Subcutaneous abdominal adipose tissue (tissue), 5 donors: ENCODE results near the gene TAL2.

Experiments
- H3K27ac ChIP-seq: one replicate; pipeline ENCODE4 v1.7.0; 2013; ENCODE audit warnings: low read depth, mild to moderate bottlenecking, inconsistent platforms, low read length, moderate library complexity
- H3K27me3 ChIP-seq, 5 donors: one replicate each; pipeline ENCODE4 v1.7.0; 2013; ENCODE audit warnings: low read length in 5 of 5, inconsistent platforms in 1 of 5; ENCODE audit not compliant: control insufficient read depth in 5 of 5, insufficient read depth in 4 of 5
- H3K36me3 ChIP-seq, 5 donors: one replicate each; pipeline ENCODE4 v1.7.0; 2013; ENCODE audit warnings: low read length in 5 of 5; ENCODE audit not compliant: control insufficient read depth in 5 of 5, insufficient read depth in 5 of 5
- H3K4me1 ChIP-seq, 5 donors: one replicate each; pipeline ENCODE4 v1.7.0; 2013; ENCODE audit warnings: low read length in 5 of 5, mild to moderate bottlenecking in 3 of 5, moderate library complexity in 1 of 5; ENCODE audit not compliant: control insufficient read depth in 5 of 5, insufficient read depth in 5 of 5
- H3K4me3 ChIP-seq, 5 donors: one replicate each; pipeline ENCODE4 v1.7.0; 2013; ENCODE audit warnings: low read length in 5 of 5, low read depth in 1 of 5
- H3K9ac ChIP-seq, 5 donors: one replicate each; pipeline ENCODE4 v1.7.0; 2013; ENCODE audit warnings: low read length in 5 of 5, mild to moderate bottlenecking in 4 of 5, moderate library complexity in 3 of 5
- H3K9me3 ChIP-seq, 5 donors: one replicate each; pipeline ENCODE4 v1.7.0; 2013; ENCODE audit warnings: low read length in 5 of 5; ENCODE audit not compliant: control insufficient read depth in 5 of 5
- donor health status: healthy.
- donor health status: healthy.
- donor health status: healthy.
- donor health status: healthy.
- donor health status: healthy.

Gene TAL2

DNA sequence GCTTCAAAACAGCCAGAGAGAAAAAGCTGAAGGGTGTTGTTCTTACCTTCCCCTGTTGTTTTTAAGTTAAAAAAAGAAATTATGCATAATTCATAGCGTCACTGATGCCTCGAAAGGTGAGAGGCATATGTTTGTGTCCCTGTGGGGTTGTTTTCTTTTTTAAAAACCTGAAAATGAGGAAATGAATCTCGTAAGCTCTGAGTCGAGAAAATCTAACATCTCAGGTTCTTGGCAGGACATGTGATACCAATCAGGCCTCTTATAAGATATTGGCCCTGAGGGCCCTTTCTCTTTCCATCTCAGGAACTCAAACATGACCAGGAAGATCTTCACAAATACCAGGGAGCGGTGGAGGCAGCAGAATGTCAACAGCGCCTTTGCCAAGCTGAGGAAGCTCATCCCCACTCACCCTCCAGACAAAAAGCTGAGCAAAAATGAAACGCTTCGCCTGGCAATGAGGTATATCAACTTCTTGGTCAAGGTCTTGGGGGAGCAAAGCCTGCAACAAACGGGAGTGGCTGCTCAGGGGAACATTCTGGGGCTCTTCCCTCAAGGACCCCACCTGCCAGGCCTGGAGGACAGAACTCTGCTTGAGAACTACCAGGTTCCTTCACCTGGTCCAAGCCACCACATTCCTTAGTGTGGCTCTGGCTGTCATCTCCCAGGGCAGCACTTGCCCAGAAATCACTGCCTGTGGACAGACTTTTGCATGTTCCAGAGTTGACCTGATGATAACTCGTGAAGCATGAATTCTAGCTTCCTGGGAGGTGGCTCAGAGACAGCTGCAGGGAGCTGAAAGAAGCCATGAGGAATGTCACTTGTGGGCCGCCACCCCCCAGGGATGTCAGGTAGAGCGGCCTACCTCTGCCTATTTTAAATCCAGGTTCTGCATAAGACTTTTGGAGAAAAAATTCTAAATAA is at the start of gene TAL2:
TAL2 (plus strand) TSS at position 274 of the 921 bp plus-strand sequence; CDS start at position 314, 40 bp downstream.
- H3K9me3 ChIP-seq, result no peaks in the 10 kb centered on the region
- H3K27ac ChIP-seq, result no peak within 1 kb of the TSS
- H3K4me1 ChIP-seq, result no peaks in the 10 kb centered on the region
- no peaks in the 10 kb centered on the region for H3K36me3 ChIP-seq
- peaks cover under 1 to 5% (median 2%) of the 10 kb centered on the region in 5 donors for H3K27me3 ChIP-seq
- no peak within 1 kb of the TSS for H3K4me3 ChIP-seq
- H3K9ac ChIP-seq, result no peak within 1 kb of the TSS

DNA sequence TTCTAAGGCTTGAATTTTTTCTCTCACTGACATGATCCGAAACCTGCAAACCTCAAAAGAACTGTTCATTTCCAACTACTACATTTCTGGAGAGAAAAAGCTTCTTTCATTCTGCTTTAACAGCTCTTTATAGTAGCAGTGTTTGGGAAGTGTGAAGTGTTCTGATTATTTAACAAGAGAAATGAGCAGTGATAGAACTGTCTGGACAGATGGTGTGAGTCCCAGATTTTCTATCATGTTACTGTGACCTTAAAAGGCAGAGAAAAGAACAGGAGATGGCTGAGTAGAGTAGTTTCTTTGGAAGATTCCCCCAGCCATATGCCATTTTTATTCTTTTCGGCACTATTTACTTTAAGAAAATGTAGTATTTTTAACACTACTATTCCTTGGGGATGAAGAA is 41.3 kb upstream of the TAL2 start:
- no peaks in the 10 kb centered on the region for H3K27me3 ChIP-seq
- H3K9ac ChIP-seq, result no peak overlapping the region
- H3K36me3 ChIP-seq, result peaks cover 5 to 31% (median 11%) of the 10 kb centered on the region in 5 donors
- no peak overlapping the region for H3K4me3 ChIP-seq
- no peak overlapping the region for H3K27ac ChIP-seq
- H3K4me1 ChIP-seq, result no peaks in the 10 kb centered on the region
- H3K9me3 ChIP-seq, result no peaks in the 10 kb centered on the region

DNA sequence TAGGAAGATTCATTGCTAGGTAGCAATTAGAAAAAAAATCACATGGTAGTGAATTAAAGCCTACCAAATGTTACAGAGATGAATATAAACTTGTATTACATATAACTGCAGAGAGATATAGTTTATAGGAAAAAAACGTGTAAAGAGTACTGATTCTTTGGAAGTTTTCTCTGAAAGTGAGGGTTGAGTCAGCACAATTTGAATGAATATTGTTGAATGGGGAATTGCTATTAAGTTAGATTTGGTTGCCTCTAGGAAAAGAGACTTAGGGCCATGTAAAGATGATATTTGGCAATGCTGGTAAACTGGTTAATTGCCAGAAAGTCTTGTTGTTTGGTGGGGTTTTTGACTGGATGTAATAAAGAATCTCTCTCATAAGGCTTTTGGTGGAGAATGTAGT is 37.2 kb upstream of the TAL2 start:
- H3K9ac ChIP-seq, result no peak overlapping the region
- no peaks in the 10 kb centered on the region for H3K9me3 ChIP-seq
- H3K4me3 ChIP-seq, result no peak overlapping the region
- H3K36me3 ChIP-seq, result peaks cover 4 to 34% (median 8%) of the 10 kb centered on the region in 5 donors
- H3K27ac ChIP-seq, result no peak overlapping the region
- no peaks in the 10 kb centered on the region for H3K4me1 ChIP-seq
- H3K27me3 ChIP-seq, result no peaks in the 10 kb centered on the region

DNA sequence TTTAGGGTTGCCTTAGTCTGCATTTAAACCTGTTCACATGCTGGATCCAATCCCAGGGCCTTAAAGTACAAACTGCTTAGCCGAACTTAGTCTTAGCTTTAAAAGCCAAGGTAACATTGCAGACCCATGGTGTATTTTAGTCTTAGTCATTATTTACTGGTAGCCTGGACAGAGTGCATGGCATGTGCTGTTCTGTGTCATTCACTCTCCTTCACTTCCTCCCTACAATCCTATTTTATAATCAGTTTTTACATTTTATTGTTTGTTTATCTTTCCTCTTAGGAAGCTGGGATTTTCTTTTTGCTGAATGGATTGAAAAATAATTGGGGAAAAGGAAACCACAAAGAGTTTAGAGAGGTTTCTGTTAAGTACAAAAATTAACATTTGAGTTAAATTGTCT is 29.4 kb upstream of the TAL2 start:
- no peak overlapping the region for H3K9ac ChIP-seq
- no peak overlapping the region for H3K27ac ChIP-seq
- H3K4me3 ChIP-seq, result no peak overlapping the region
- no peaks in the 10 kb centered on the region for H3K9me3 ChIP-seq
- no peaks in the 10 kb centered on the region for H3K27me3 ChIP-seq
- peaks cover 7 to 31% (median 19%) of the 10 kb centered on the region in 5 donors for H3K36me3 ChIP-seq
- no peaks in the 10 kb centered on the region for H3K4me1 ChIP-seq

DNA sequence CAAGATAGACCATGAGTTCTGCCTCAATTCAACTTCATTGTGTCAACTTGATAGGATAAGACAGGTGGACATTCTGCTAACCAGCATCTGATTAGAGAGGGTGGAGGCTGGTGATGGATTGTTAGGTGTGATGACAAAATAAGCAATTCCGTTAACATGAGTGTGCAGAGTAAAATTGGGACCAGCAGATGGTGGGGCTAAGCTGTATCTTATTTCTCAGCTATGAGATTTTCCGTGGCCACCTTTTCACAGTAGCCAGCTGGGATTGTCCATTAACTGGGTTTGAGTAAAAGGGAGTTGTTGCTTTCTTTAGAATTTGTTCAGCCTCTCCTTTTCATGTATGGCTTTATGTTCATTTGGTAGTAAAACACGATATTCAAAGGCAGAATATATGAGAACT is 28.8 kb upstream of the TAL2 start:
- Histone ChIP-seq H3K4me1 (no peaks in the 10 kb centered on the region), H3K9me3 (no peaks in the 10 kb centered on the region), H3K9ac (no peak overlapping the region), H3K36me3 (peaks cover 7 to 28% (median 19%) of the 10 kb centered on the region in 5 donors), H3K27ac (no peak overlapping the region), H3K4me3 (no peak overlapping the region), H3K27me3 (no peaks in the 10 kb centered on the region)

DNA sequence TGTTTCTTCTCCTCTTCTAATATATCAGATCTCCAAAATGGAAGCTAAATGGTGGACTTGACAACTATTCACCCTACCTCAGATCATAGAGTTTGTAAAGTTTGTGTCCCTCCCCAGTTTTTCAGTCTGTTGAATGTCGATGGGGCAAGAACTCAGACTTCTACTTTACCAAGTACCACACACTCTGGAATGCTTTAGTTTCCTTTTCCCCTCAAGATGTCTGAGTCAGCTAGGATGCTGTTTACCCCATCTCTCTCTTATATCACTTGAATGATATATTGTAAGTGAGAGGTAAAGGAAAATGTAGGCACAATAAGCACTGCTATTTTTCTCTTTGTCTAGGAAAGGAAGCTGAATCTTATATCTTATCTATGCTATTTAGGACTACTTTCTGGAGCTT is 25.9 kb upstream of the TAL2 start:
- Histone ChIP-seq H3K27ac (no peak overlapping the region), H3K9me3 (no peaks in the 10 kb centered on the region), H3K36me3 (peaks cover 7 to 44% (median 19%) of the 10 kb centered on the region in 5 donors), H3K4me1 (no peaks in the 10 kb centered on the region), H3K4me3 (no peak overlapping the region), H3K9ac (no peak overlapping the region), H3K27me3 (no peaks in the 10 kb centered on the region)

DNA sequence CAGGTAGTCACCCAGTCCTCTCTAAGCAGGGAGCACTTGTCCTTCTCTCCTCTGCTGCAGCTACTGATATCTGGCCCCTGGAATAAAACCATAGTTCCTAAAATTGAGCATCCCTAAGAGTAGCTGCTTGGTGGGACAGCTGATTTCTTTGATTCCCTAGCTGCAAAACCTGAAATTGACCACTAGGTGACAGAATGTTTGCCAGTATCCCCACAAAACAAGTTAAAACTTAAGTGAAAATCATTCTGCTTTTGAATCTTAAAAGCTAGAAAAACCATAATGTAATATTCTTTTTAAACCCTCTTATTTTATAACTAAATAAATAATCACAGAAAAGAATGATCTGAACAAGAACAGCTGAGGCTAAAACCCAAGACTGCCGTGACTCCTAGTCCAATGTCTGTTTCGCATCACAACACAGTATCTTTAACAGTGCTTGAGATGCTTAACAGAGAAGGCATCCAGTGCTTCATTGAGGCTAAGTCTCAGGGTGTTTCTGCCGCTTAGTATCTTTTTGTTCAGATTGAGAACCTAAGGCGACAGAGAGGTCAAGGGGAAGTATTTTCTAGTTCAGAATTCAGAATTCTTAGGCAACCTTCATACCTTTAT is 24.4 kb upstream of the TAL2 start:
- H3K36me3 ChIP-seq, result peaks cover 7 to 46% (median 19%) of the 10 kb centered on the region in 5 donors
- no peaks in the 10 kb centered on the region for H3K27me3 ChIP-seq

DNA sequence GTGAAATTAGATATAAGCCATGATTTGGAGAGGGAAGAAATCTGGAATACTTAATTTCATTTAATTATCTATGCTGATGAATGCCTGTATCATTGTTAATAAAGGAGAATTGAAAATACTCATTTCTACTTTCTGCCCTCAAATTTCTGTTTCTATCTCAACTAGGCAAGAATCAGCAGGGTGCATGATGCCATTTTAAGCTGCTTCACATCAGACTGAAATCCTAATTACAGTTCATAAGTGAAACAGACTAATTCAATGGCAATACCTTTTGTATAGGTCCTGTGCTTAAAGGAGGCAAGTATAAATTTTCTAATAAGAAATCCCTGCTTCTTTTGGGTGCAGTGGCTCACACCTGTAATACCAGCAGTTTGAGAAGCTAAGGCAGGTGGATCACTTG is 22.3 kb upstream of the TAL2 start:
- H3K27ac ChIP-seq, result no peak overlapping the region
- no peak overlapping the region for H3K9ac ChIP-seq
- H3K4me3 ChIP-seq, result no peak overlapping the region
- peaks cover 0 to 6% (median 0%) of the 10 kb centered on the region in 5 donors for H3K9me3 ChIP-seq
- no peaks in the 10 kb centered on the region for H3K27me3 ChIP-seq
- H3K36me3 ChIP-seq, result peaks cover 5 to 40% (median 11%) of the 10 kb centered on the region in 5 donors
- no peaks in the 10 kb centered on the region for H3K4me1 ChIP-seq

More for the DNA sequence above, 24.4 kb upstream of the TAL2 start:
- Histone ChIP-seq H3K9ac (no peak overlapping the region), H3K4me3 (no peak overlapping the region), H3K9me3 (peaks cover 0 to 6% (median 0%) of the 10 kb centered on the region in 5 donors), H3K4me1 (no peaks in the 10 kb centered on the region), H3K27ac (no peak overlapping the region)

DNA sequence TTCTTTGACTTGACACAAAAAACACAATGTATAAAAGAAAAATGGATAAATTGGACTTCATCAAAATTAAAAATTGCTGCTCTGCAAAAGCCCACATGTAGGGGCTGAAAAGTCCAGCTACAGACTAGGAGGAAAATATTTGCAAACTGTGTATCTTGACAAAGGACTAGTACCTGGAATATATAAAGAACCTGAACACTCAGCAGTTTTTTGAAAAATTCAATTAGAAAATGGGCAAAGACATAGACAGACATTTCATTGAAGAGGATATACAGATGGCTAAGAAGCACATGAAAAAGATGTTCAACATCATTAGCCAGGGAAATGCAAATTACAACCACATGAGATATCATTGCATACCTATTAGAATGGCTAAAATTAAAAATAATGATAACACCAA is 18.5 kb upstream of the TAL2 start:
- Histone ChIP-seq H3K4me3 (no peak overlapping the region), H3K36me3 (peaks cover 0 to 17% (median 0%) of the 10 kb centered on the region in 5 donors), H3K27ac (no peak overlapping the region), H3K27me3 (no peaks in the 10 kb centered on the region), H3K9ac (no peak overlapping the region), H3K4me1 (peaks cover 0 to 7% (median 0%) of the 10 kb centered on the region in 5 donors), H3K9me3 (peaks cover 0 to 6% (median 0%) of the 10 kb centered on the region in 5 donors)
